GM06990 (cell line): ENCODE data around the gene GNRHR.

ENCODE experiments used
- DNase-seq: peaks from one replicate; pipeline ENCODE4 v3.0.0-alpha.2; 2011; ENCODE audit not compliant: insufficient read length; ENCODE audit errors: extremely low read depth
- H3K27me3 ChIP-seq: replicated peaks from 2 replicates; pipeline ENCODE4 v1.6.0; 2011; ENCODE audit warnings: low read length; ENCODE audit not compliant: control insufficient read depth, insufficient read depth
- H3K36me3 ChIP-seq: 2 replicates; pipeline ENCODE4 v1.5.1; 2011; ENCODE audit warnings: low read length; ENCODE audit not compliant: control insufficient read depth, insufficient read depth
- H3K4me3 ChIP-seq: replicated peaks from 2 replicates; pipeline ENCODE4 v1.5.1; 2011; ENCODE audit warnings: low read depth, mild to moderate bottlenecking, control low read depth, low read length
- CTCF ChIP-seq: IDR thresholded peaks from 2 replicates; pipeline ENCODE4 v1.5.1; 2011; ENCODE audit warnings: low read length, control low read depth, mild to moderate bottlenecking, inconsistent platforms; ENCODE audit not compliant: insufficient read depth, poor library complexity, severe bottlenecking

The GNRHR gene

GRCh38 chr4:67721315-67721769 lies 32.8 kb downstream of the GNRHR start:
- Histone ChIP-seq H3K27me3 (no peaks in the 10 kb centered on the region), H3K4me3 (no peak overlapping the region), H3K36me3 (peaks cover 7% of the 10 kb centered on the region)
- no peak for TF ChIP-seq CTCF
- DNase-seq: no peak

GRCh38 chr4:67719953-67720617 lies 34.1 kb downstream of the GNRHR start:
- Histone ChIP-seq H3K36me3 (peaks cover 7% of the 10 kb centered on the region), H3K4me3 (no peak overlapping the region), H3K27me3 (no peaks in the 10 kb centered on the region)
- DNase-seq: no peak
- no peak for TF ChIP-seq CTCF

GRCh38 chr4:67718848-67719247 lies 35.3 kb downstream of the GNRHR start:
- TF ChIP-seq CTCF: no peak
- DNase-seq: no peak
- H3K4me3 ChIP-seq: no peak overlapping the region
- no peaks in the 10 kb centered on the region for H3K27me3 ChIP-seq
- H3K36me3 ChIP-seq: peaks cover 7% of the 10 kb centered on the region

- no peaks in the 10 kb centered on the region for H3K27me3 ChIP-seq
- H3K36me3 ChIP-seq: peaks cover 7% of the 10 kb centered on the region
- H3K4me3 ChIP-seq: no peak overlapping the region
- DNase-seq: no peak
- TF ChIP-seq CTCF: no peak
These were observed 36.6 kb downstream of the GNRHR start for GRCh38 chr4:67717586-67717985.

GRCh38 chr4:67714955-67715354 lies 39.2 kb downstream of the GNRHR start:
- peak; percentile 11 for TF ChIP-seq CTCF
- H3K36me3 ChIP-seq: peaks cover 4% of the 10 kb centered on the region
- no peak for DNase-seq
- no peak overlapping the region for H3K4me3 ChIP-seq
- H3K27me3 ChIP-seq: no peaks in the 10 kb centered on the region

GRCh38 chr4:67714248-67714583 lies 40.0 kb downstream of the GNRHR start:
- no peak for TF ChIP-seq CTCF
- no peaks in the 10 kb centered on the region for H3K27me3 ChIP-seq
- no peak overlapping the region for H3K4me3 ChIP-seq
- no peak for DNase-seq
- peaks cover 4% of the 10 kb centered on the region for H3K36me3 ChIP-seq
